HG02588 (cell line): ENCODE data around the gene ACSM5.
"Not testable (repeated sequence)": the region's sequence is repeated elsewhere in the genome, so short reads cannot be mapped to it uniquely, and the experiment has no call there.

Experiments used
- ATAC-seq: cut with Tn5 transposase; IDR thresholded peaks from one replicate; pipeline ENCODE4 v1.9.1; 2021; ENCODE audit warnings: mild to moderate bottlenecking, moderate library complexity; ENCODE audit not compliant: unreplicated experiment

Gene ACSM5

GRCh38 chr16:20446652-20447393 lies 37.5 kb downstream of the ACSM5 start:
- not testable (repeated sequence) for ATAC-seq

- ATAC-seq: not testable (repeated sequence)
Observed at GRCh38 chr16:20451364-20451763, 42.0 kb downstream of the ACSM5 start, which contains the start of gene ACSM2A. ACSM2A (plus strand) TSS chr16:20451521; CDS start chr16:20460115, 8,594 bp downstream.

- ATAC-seq: not testable (repeated sequence)
Observed at GRCh38 chr16:20453633-20454032, 44.3 kb downstream of the ACSM5 start.

DNA sequence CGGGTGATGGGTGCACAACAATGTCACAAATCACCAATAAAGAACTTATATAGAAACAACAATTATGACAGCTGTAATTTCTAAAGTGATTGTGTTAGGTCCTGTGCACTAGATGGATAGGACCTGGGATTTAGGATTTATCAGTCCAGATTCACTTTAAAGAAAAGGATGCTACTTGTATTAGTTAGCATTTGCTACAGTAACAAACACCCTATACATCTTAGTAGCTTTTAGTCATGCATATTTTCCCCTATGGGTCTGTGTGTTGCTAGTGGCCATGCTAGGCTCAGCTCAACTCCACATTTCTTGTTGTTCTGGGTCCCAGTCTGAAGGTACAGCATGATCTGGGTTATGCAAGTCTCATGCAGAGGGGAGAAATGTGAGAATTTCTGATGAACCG lies 49.9 kb downstream of the ACSM5 start:
- not testable (repeated sequence) for ATAC-seq

DNA sequence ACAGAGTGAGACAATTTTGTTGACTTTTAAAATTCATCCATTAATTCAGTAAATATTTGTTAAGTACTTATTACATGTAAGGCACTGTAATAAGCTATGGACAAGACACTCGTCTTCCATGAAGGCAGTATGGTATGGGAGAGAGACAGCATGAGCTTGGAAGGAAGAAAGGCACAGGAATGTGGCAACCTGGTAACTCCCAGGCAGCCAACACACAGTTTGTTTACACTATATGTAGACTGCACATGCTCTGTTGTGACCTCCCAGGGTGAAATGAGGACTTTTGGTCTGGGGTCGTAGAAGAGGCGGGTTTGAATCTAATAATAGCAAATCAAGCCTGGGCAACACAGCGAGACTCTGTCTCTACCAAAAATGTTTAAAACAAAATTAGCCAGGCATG lies 51.0 kb downstream of the ACSM5 start:
- ATAC-seq: not testable (repeated sequence)

- ATAC-seq: not testable (repeated sequence)
Observed at GRCh38 chr16:20468954-20469353, 59.6 kb downstream of the ACSM5 start.

DNA sequence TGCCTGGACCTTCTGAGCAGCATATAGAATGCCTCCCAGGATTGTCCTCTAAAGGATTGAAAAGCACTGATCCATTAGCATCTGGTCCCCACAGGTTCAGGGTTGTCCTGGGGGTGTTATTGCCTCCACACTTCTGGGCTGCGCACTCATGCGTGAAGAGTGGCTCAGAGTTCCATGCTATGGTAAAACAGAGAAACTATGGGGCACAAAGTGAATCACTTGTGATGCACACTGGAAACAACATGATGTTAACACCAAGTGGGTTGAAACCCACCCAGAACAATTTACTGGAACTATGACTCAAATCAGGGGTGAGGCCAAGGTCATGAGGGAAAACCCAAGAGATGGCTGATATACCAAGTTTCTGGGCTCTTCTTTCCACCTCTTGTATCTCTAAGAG lies 60.6 kb downstream of the ACSM5 start:
- not testable (repeated sequence) for ATAC-seq

DNA sequence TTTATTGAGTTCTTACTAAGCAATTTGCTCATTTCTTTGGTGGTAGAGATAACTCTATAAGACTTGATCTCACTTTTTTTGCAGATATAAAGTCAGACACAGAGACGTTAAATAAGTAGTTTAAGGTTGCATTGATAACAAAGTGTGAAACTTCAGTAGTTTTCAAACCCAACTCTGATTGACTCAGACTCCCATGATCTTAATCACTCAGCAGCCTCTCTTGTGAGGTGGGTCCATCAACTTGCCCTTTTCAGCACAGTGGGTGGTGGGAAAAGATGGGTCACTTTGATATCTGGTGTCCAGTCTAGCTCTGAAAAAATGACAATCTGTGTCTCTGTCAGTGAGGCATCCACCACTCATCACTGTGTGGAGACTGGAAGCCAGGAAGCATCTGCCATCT lies 61.4 kb downstream of the ACSM5 start:
- not testable (repeated sequence) for ATAC-seq

- ATAC-seq: not testable (repeated sequence)
Observed at GRCh38 chr16:20477188-20477744, 67.9 kb downstream of the ACSM5 start.

DNA sequence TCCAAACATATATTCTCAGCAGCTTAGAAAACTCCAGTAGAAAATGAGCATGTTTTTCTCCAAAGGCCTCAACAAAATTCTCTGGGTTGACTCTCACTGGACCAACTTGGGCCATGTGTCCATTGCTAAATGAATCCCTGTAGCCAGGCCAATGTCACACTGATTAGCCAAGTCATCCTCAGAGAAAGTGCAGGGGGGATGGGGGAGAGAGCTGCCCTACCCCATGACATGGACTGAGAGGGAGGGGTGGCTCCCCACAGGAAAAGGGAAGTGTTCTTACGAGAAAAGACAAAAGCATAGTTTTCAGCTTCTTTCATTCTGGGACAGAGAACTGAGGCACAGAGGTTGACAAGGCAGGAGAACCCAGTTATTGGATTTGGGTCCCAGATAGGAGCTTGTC lies 74.7 kb downstream of the ACSM5 start:
- not testable (repeated sequence) for ATAC-seq

- no peak for ATAC-seq
Observed at GRCh38 chr16:20484726-20485125, 75.4 kb downstream of the ACSM5 start.

DNA sequence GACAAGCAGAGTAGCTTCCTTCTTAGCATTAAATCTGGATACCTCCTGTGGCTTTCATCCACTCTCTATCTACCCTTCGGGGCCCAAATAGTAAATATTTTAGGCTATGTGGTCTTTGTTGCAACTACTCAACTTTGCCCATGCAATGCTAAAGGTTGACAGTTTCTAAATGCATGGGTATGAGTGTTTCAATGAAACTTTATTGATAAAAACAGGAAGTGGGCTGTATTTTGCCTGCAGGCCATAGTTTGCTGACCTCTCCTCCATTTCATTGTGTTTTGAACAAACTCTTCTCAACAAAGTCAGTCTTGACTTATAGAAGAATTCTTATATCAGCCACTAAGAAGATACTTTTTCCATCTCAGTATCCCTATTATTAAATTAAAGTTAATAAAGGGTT lies 76.1 kb downstream of the ACSM5 start:
- ATAC-seq: no peak
